NK-92 treated with Interleukin-12 subunit alpha and Interleukin-12 subunit beta, amount 100 ng/mL, for 24 hours (cell line): ENCODE measurements around the gene CLCN7.

Source experiments
- DNase-seq: peaks from one replicate; lab custom pipeline; 2025; lab: John Stamatoyannopoulos, UW

The CLCN7 gene

DNA sequence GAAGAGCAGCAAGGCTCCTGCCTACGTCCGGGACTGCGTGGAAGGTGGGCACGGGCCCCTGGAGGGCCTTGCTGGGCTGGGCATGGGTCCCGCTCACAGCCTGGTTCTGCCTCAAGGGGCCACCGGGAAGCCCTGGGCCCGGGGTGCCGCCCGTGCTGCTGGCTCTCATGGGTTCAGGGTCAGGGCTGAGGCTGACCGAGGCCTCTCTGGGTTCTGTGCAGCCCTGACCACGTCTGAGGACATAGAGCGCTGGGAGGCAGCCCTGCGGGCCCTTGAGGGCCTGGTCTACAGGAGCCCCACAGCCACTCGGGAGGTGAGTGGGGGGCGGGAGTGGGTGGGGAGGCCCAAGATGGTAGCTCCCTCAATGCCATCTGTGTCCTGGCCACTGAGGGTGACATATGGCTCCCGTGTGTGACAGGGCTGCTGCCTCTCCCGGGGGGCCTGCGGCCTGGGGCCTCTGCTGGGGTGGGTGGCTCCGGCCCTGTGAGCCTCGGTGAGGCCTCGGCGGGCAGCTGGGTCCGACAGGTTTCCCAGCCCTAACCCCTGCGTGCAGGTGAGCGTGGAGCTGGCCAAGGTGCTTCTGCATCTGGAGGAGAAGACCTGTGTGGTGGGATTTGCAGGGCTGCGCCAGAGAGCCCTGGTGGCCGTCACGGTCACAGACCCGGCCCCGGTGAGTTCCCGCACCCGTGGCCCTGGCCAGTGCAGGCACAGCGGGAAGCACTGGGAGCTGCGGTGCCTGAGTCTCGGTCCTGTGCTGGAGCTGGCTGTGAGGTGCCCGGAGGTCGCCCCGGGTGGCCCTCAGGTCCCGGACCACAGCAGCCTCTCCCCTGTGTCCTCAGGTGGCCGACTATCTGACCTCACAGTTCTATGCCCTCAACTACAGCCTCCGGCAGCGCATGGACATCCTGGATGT lies 27.5 kb upstream of the CLCN7 start:
- DNase-seq = no peak

GRCh38 chr16:1501630-1502029 lies 26.8 kb upstream of the CLCN7 start:
- no peak for DNase-seq

GRCh38 chr16:1500465-1501150 lies 25.8 kb upstream of the CLCN7 start:
- DNase-seq = no peak

- DNase-seq = no peak
Observed at GRCh38 chr16:1499756-1500464, 25.1 kb upstream of the CLCN7 start.

- no peak for DNase-seq
Observed at GRCh38 chr16:1498899-1499676, 24.3 kb upstream of the CLCN7 start.

GRCh38 chr16:1497014-1497598 lies 22.3 kb upstream of the CLCN7 start:
- no peak for DNase-seq

DNA sequence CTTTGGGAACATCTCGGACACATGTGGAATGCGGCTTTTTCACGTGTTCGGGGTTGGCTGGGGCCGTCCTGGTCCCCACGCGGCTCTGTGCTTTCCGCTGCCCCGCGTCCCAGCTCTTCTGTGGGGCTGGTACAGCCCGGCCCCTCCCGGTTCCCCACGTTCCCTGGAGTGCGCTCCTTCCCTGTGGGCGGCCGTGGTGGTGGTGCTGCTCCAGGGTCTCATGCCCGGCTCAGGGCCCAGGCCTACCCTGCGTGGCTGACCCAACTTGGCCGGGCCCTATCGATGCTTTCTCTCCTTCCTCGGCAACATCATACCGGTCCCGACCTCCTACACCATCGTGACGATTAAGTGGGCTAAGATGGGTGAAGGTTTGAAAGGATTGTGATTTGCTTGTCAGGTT lies 21.6 kb upstream of the CLCN7 start:
- no peak for DNase-seq

DNA sequence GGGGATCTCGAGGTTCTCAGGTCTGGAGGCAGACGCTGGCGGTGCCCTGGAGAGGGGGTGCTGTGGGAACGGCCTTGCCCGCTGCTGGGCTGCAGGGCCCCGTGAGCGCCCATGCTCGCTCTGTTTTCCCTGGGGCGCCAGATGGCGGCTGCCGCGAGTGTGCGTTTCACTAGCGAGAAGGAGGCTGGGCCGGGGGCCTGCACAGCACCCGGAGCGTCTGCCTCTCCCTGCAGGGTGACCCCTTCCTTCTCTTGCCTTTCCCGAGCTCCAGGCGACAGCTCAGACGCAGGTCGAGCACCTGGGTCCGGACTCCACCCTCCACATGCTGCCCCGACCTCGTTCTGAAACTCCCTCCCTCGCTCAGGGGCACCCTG lies 21.0 kb upstream of the CLCN7 start:
- no peak for DNase-seq

- no peak for DNase-seq
Observed at GRCh38 chr16:1495211-1495888, 20.5 kb upstream of the CLCN7 start.

- DNase-seq = no peak
Observed at GRCh38 chr16:1494711-1495110, 19.9 kb upstream of the CLCN7 start.

DNA sequence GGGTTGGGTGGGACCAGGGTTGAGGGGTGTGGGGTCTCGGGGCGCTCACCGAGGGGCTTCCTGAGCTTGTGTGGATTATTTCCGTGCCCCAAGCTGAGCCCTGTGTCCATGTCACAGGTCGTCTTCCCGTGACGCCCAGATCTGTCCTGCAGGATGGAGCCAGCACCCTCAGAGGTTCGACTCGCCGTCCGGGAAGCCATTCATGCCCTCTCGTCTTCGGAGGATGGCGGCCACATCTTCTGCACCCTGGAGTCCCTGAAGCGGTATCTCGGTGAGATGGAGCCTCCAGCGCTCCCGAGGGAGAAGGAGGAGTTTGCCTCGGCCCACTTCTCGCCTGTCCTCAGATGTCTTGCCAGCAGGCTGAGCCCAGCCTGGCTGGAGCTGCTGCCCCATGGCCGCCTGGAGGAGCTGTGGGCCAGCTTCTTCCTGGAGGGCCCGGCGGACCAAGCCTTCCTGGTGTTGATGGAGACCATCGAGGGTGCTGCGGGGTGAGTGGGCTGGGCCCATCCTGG lies 19.4 kb upstream of the CLCN7 start:
- DNase-seq = no peak

DNA sequence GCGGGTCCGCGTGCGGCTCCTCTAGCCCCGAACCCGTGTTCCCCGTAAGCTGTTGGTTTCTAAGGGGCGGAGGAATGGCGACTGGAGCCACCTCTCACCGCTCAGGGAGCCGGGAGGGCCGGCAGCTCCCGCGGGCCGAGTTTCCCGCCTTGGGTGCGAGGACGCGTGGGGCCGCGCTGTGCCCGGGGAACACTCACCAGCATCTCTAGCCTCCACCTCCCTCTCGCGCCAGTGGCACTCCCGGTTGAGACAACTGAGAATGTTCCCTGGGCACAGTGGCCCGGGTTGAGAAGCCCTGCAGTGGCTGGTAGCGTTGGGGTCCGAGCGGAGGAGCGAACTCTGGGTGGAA lies 18.9 kb upstream of the CLCN7 start:
- DNase-seq = no peak

DNA sequence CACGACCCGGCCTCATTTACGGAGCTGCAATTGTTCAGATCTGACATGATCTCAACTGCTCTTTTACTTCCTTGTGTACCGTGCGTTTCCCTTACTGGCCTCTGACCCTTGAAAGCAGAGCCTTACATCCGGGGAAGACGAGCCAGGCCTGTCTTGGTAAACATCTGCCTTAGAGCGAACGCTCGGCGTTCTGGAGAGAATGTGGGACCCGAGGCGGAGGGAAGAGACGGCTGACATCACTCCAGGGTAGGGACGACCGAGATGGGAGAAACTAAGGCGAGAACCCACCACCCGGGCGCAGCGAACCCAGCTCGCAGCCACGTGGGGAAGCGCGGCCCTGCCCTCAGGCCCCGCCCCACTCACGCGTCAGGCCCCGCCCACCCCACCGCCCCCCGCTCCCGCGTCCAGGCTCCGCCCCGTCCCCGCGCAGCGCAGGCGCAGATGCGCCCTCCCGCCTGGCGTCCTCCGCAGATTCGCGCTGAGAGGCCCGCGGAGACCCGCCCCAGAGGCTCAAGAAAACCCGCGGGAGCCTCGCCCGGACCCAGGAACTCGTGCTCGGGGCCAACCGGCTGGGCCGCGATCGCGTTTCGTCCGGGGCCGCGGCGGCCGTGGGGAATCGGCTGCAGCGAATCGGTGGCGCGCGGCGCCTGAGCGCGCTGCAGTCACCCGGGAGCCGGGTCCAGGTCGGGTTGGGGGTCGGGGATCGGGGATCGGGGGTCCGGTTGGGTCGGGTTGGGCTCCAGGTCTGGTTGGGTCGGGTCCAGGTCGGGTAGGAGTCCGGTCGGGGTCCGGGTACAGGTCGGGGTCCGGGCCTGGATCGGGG lies 18.3 kb upstream of the CLCN7 start, which contains the start of gene TELO2:
Gene TELO2 (plus strand): TSS at position 438 of the 823 bp plus-strand sequence. CDS start 922 bp downstream, outside the sequence.
- DNase-seq = peak; percentile 76

DNA sequence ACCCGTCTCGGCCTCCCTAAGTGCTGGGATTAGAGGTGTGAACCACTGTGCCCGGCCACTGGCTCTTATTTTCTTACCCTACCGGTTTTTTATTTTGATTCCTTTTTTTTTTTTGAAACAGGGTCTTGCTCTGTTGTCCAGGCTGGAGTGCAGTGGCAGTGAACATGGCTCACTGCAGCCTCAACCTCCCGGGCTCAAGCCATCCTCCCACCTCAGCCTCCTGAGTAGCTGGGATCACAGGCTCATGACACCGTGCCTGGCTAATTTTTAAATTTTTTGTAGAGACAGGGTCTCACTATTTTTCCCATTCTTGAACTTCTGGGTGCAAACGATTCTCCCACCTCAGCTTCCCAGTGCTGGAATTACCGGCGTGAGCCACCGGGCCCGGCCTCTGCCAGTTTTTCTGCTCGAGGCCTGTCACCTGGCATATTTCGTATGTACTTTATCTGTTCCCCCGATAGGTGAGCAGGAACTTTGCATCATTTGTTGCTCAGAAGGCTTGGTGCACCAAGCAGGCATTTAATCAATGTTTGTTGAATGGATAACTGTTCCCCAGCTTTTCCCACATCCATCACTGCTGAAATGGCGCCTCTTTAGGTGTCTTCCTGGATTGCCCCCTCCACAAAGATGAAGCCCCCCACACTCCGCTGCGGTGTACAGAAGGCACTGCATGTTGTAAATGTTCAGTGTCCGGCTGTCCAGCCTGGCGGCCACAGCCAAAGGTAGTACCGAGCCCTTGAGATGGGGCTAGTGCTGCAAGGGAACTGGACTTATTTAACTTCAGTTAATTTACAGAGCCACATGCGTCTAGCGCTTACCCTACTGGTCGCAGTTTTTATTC lies 17.5 kb upstream of the CLCN7 start:
- DNase-seq = no peak

DNA sequence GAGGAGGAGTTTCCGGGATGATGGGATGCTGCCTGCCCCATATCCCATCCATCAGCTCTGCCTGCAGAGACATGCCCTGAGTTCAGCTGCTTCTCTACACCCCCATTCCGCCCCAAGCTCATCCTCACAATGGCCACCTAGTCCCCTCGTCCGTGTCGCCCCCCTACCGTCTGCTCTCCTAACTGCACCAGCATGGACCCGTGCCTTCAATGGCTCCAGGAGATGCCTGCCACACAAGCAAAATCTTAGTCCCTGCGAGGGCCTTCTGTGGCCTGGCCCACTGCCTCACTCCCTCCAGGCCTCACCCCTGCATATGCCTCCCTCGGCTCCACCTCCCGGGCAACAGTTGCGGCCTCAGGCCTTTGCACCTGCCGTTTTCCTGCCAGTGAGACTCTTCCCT lies 16.5 kb upstream of the CLCN7 start:
- no peak for DNase-seq

GRCh38 chr16:1489077-1489476 lies 14.2 kb upstream of the CLCN7 start:
- no peak for DNase-seq

DNA sequence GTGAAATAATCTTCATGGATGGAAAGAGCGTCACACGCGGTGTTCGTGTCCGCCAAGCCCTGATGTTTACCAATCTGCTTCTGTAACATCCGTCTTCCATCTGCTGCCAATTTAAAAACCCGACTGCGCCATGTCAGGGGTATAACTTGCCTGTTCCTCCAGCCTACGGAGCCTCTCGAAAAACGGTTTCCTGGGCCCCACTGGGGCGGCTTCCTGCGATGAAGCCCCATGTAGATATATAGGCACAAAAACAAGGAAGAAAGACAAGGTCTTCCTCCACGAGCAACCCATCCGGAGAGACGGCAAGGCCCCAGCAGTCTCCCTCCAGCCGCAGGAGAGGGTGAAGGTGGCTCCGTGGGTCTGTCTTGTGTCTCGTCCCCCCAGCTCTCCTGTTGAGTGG lies 13.8 kb upstream of the CLCN7 start, which contains the start of gene PTX4:
Gene PTX4 (minus strand): TSS at position 326 of the 400 bp plus-strand sequence. CDS start 35 bp downstream, at position 291.
- no peak for DNase-seq

- DNase-seq = no peak
Observed at GRCh38 chr16:1488054-1488601, 13.3 kb upstream of the CLCN7 start.
